ENCODE data around the gene CCDC150. TPM values are rescaled to one million over a fixed set of nuclear protein-coding genes. Genes with fewer than 3 reads are reported as not detected.

Gene CCDC150
- total and polyA plus RNA-seq, 2 of the 8 experiments (the other 6 are each of a cell fraction or from before 2014, with no cell fraction given): 8.3 to 31.9 TPM

- Histone ChIP-seq H4K91ac (replicated peaks; ENCODE audit: insufficient read length, low read length) (no peak overlapping the region), H3K4me1 (replicated peaks in 1 of 4; ENCODE audit: control insufficient read depth in 3 of 4, insufficient read depth in 4 of 4, low read length in 3 of 4) (no peaks in the 10 kb centered on the region), H3K9ac (replicated peaks in 1 of 4; ENCODE audit: extremely low read depth in 1 of 4, low read depth in 3 of 4, low read length in 3 of 4) (no peak overlapping the region), H3K79me1 (ENCODE audit: low read depth, low read length) (no peaks in the 10 kb centered on the region), H3K27me3 (replicated peaks in 1 of 4; ENCODE audit: control insufficient read depth in 3 of 4, extremely low read depth in 1 of 4, insufficient read depth in 3 of 4, low read length in 3 of 4) (no peaks in the 10 kb centered on the region), H3K14ac (ENCODE audit: insufficient read length) (no peak overlapping the region), H4K5ac (ENCODE audit: insufficient read length, low read depth, low read length) (no peak overlapping the region), H2BK15ac (ENCODE audit: low read length) (no peak overlapping the region), H3K9me3 (ENCODE audit: insufficient read depth in 2 of 2, low read depth in 1 of 2, low read length in 1 of 2) (no peaks in the 10 kb centered on the region), H3K36me3 (ENCODE audit: control insufficient read depth in 2 of 4, insufficient read depth in 4 of 4, low read length in 3 of 4) (no peaks in the 10 kb centered on the region), H4K8ac (ENCODE audit: extremely low read depth, insufficient read depth, low read length) (no peak overlapping the region), H3K23ac (ENCODE audit: insufficient read length) (no peak overlapping the region), H2AK5ac (ENCODE audit: low read depth, low read length) (no peak overlapping the region), H2AFZ (ENCODE audit: low read length) (no peak overlapping the region), H2BK12ac (ENCODE audit: low read depth, low read length) (no peak overlapping the region), H4K20me1 (replicated peaks in 1 of 2; ENCODE audit: control insufficient read depth in 1 of 2, insufficient read depth in 2 of 2, low read length in 2 of 2) (no peaks in the 10 kb centered on the region), H3K4me3 (ENCODE audit: extremely low read depth in 1 of 4, insufficient read depth in 2 of 4, low read depth in 3 of 4, low read length in 4 of 4) (no peak overlapping the region), H3K79me2 (ENCODE audit: control insufficient read depth in 1 of 2, insufficient read depth in 2 of 2, low read length in 2 of 2) (no peaks in the 10 kb centered on the region), H3K4me2 (ENCODE audit: insufficient read depth in 1 of 2, low read depth in 2 of 2, low read length in 2 of 2) (no peak overlapping the region), H3K23me2 (ENCODE audit: low read depth, low read length) (no peaks in the 10 kb centered on the region), H3K27ac (ENCODE audit: low read depth, low read length) (no peak overlapping the region), H2BK5ac (ENCODE audit: low read depth, low read length) (no peak overlapping the region), H2BK120ac (replicated peaks; ENCODE audit: low read depth, low read length) (no peak overlapping the region), H3K56ac (replicated peaks; ENCODE audit: insufficient read length, low read depth, low read length) (no peak overlapping the region), H3K18ac (ENCODE audit: extremely low read depth, low read length) (no peak overlapping the region), H3K4ac (replicated peaks; ENCODE audit: insufficient read length, low read depth, low read length) (no peak overlapping the region), H2BK20ac (ENCODE audit: low read length) (no peak overlapping the region)
- CTCF ChIA-PET (ENCODE audit: partially characterized antibody): interaction anchor here (0.6 to 0.8 kb wide), 3 partner anchors 80 to 529 kb away, joined by 3 read pairs; no protein-coding TSS in a partner anchor
- FAIRE-seq (no peak), DNase-seq (ENCODE audit: low read depth in 1 of 2, low spot score in 2 of 2) (no peak)
- 72% methylated on average over 2 of the region's 2 CpGs; no CpG with 5 or more reads in 1 of the 2 experiments for WGBS, 2 experiments (ENCODE audit: extremely low coverage in 1 of 2, insufficient coverage in 1 of 2, insufficient read length in 1 of 2, insufficient replicate concordance in 2 of 2, low coverage in 1 of 2, low lambda C conversion rate in 2 of 2, missing lambda C conversion rate in 1 of 2)
- TF ChIP-seq RAD21 (IDR thresholded peaks at IDR 0.05 in 1 of 2, conservative IDR thresholded peaks at IDR 0.05 in 1 of 2; ENCODE audit: low read depth in 2 of 2, low read length in 2 of 2): peak; percentile 1 to 8; a peak in 1 of 4 replicates
- no peak for TF ChIP-seq NRF1 (IDR thresholded peaks at IDR 0.05; ENCODE audit: low read depth, low read length)
- POLR2A ChIA-PET (ENCODE audit: partially characterized antibody): no interaction called here
Observed at GRCh38 chr2:196613302-196613701, 26.2 kb upstream of the CCDC150 start.
